Endometrial microvascular endothelial cells (primary cell): ENCODE data around the gene DYRK3. TPM values are rescaled to one million over a fixed set of nuclear protein-coding genes. Genes with fewer than 3 reads are reported as not detected.

ENCODE experiments used
- in situ Hi-C: cut with HindIII; loops from 2 replicates; pipeline ENCODE4 v1.10.0; 2017; ENCODE audit warnings: low sequenced_read_pairs, low pct_unique_long_range_greater_than_20kb; ENCODE audit errors: inconsistent ontology term
- total RNA-seq: library from RNA; depleted of rRNA; stranded (reverse); fragments of >200 nt; gene quantifications from one replicate; pipeline ENCODE4 v1.2.3, GENCODE V29; 2015; ENCODE audit errors: inconsistent ontology term

Gene DYRK3
- total RNA-seq, 1 donor from 2014 or later = 16.4 TPM

- in situ Hi-C loops = no loop called here
Measured at GRCh38 chr1:206655471-206655882, 20.1 kb downstream of the DYRK3 start.

- in situ Hi-C loops = no loop called here
Measured at GRCh38 chr1:206656936-206657335, 21.6 kb downstream of the DYRK3 start.

GRCh38 chr1:206657751-206658150, 22.4 kb downstream of the DYRK3 start:
- in situ Hi-C loops = no loop called here

- in situ Hi-C loops = no loop called here
Measured at GRCh38 chr1:206658264-206658980, 23.1 kb downstream of the DYRK3 start.

GRCh38 chr1:206658981-206659273, 23.6 kb downstream of the DYRK3 start:
- in situ Hi-C loops = no loop called here

- in situ Hi-C loops = no loop called here
Measured at GRCh38 chr1:206660136-206660535, 24.8 kb downstream of the DYRK3 start.

- in situ Hi-C loops = no loop called here
Measured at GRCh38 chr1:206661161-206661820, 26.0 kb downstream of the DYRK3 start.

- in situ Hi-C loops = no loop called here
Measured at GRCh38 chr1:206662396-206663092, 27.2 kb downstream of the DYRK3 start.

GRCh38 chr1:206663362-206663761, 28.0 kb downstream of the DYRK3 start:
- in situ Hi-C loops = no loop called here

GRCh38 chr1:206663832-206664652, 28.7 kb downstream of the DYRK3 start:
- in situ Hi-C loops = no loop called here

- in situ Hi-C loops = no loop called here
Measured at GRCh38 chr1:206664740-206665139, 29.4 kb downstream of the DYRK3 start.

GRCh38 chr1:206666031-206666561, 30.8 kb downstream of the DYRK3 start:
- in situ Hi-C loops = no loop called here

GRCh38 chr1:206666954-206667665, 31.8 kb downstream of the DYRK3 start:
- in situ Hi-C loops = no loop called here

GRCh38 chr1:206668351-206668750, 33.0 kb downstream of the DYRK3 start:
- in situ Hi-C loops = no loop called here

GRCh38 chr1:206668874-206669410, 33.6 kb downstream of the DYRK3 start:
- in situ Hi-C loops = no loop called here

GRCh38 chr1:206672011-206672688, 36.8 kb downstream of the DYRK3 start:
- in situ Hi-C loops = no loop called here

- in situ Hi-C loops = no loop called here
Measured at GRCh38 chr1:206672844-206673758, 37.8 kb downstream of the DYRK3 start.
